Measurements from ENCODE around the gene PLEKHA3. TPM values are rescaled to one million over a fixed set of nuclear protein-coding genes. Genes with fewer than 3 reads are reported as not detected.

The PLEKHA3 gene
- total and polyA plus RNA-seq, 12 donors: 2.5 to 53.2 (median 39.7) TPM

DNA sequence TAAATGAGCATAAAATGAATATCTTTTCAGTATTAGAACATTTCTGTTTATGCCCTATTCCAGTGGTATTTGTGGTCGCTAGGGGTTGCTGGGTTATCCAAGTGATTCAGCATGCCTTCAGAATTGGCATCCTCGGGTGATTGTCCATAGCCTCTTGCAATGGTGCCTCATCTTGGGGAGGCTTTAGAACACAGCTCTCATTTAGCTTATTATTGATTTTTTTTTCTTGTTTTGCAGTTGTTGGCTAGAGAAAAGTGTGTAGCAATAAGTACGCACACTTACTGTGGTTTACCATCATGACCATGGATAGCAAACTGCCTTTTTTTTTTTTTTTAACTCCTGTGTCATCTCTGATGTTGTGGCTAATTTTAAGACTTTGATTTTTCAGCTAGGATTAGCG, 33.6 kb downstream of the PLEKHA3 start:
- no peaks in the 10 kb centered on the region for H3K9me3 ChIP-seq
- DNase-seq: no peak
- peaks cover 0 to 87% (median 15%) of the 10 kb centered on the region in 9 donors for H3K36me3 ChIP-seq
- no peaks in the 10 kb centered on the region for H3K4me1 ChIP-seq
- H3K27ac ChIP-seq: no peak overlapping the region
- intact Hi-C loops (cut with DNase I): no loop called here
- 99% methylated on average over 4 of the region's 4 CpGs for WGBS, 2 donors
- no peaks in the 10 kb centered on the region for H3K27me3 ChIP-seq
- TF ChIP-seq, protein P1, sequence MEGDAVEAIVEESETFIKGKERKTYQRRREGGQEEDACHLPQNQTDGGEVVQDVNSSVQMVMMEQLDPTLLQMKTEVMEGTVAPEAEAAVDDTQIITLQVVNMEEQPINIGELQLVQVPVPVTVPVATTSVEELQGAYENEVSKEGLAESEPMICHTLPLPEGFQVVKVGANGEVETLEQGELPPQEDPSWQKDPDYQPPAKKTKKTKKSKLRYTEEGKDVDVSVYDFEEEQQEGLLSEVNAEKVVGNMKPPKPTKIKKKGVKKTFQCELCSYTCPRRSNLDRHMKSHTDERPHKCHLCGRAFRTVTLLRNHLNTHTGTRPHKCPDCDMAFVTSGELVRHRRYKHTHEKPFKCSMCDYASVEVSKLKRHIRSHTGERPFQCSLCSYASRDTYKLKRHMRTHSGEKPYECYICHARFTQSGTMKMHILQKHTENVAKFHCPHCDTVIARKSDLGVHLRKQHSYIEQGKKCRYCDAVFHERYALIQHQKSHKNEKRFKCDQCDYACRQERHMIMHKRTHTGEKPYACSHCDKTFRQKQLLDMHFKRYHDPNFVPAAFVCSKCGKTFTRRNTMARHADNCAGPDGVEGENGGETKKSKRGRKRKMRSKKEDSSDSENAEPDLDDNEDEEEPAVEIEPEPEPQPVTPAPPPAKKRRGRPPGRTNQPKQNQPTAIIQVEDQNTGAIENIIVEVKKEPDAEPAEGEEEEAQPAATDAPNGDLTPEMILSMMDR (IDR thresholded peaks at IDR 0.05): no peak
- no peak overlapping the region for H3K4me3 ChIP-seq
- no peak for ATAC-seq

DNA sequence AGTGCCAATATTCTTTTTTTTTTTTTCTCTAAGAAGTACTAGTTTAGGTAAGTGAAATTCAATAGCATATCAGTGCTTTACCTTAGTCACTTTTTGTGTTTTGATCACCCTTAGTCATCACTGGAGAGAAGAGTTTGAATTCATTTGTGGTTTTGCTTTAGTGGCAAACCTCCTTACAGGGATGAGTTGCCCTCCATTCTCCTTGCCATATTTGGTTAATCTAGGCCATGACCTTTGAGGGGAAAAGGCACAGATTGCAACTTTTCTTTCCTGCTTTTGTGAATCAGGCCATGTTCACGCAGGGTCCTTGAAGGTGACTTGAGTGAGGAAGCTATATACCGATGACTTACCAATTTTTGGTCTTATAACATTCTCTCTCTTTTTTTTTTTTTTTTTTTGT, 34.4 kb downstream of the PLEKHA3 start:
- Histone ChIP-seq H3K36me3 (peaks cover 0 to 89% (median 15%) of the 10 kb centered on the region in 9 donors), H3K4me1 (no peaks in the 10 kb centered on the region), H3K9me3 (no peaks in the 10 kb centered on the region), H3K27ac (no peak overlapping the region), H3K27me3 (no peaks in the 10 kb centered on the region), H3K4me3 (no peak overlapping the region)
- intact Hi-C loops (cut with DNase I): no loop called here
- TF ChIP-seq, protein P1 (IDR thresholded peaks at IDR 0.05): no peak
- WGBS, 2 donors: 98 to 99% methylated on average over 2 of the region's 2 CpGs
- DNase-seq: no peak
- ATAC-seq: no peak

DNA sequence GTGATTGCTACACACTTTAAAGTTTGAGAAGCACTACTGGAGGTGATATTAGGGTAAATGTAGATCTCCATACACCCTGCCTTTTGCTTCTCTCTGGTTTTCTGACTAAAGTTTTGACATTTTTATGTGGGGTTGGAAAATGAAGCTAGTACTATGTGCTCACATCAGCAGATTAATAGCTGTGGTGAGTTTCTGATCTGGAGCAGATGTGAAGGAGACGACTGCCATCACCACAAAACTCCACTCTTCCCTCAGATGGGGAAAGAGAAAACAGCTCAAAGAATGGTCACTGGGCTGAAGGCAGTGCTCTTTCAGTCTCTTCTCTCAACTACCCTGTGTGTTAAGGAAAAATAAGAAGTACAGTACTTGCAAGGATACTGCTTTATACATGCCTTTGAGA, 37.2 kb downstream of the PLEKHA3 start:
- Histone ChIP-seq H3K9me3 (no peaks in the 10 kb centered on the region), H3K27ac (no peak overlapping the region), H3K27me3 (no peaks in the 10 kb centered on the region), H3K4me3 (no peak overlapping the region), H3K4me1 (no peaks in the 10 kb centered on the region), H3K36me3 (peaks cover 0 to 63% (median 12%) of the 10 kb centered on the region in 9 donors)
- ATAC-seq: no peak
- TF ChIP-seq, protein P1 (IDR thresholded peaks at IDR 0.05): no peak
- intact Hi-C loops (cut with DNase I): no loop called here
- no peak for DNase-seq
- 67 to 96% methylated on average over 1 of the region's 1 CpG for WGBS, 2 donors

DNA sequence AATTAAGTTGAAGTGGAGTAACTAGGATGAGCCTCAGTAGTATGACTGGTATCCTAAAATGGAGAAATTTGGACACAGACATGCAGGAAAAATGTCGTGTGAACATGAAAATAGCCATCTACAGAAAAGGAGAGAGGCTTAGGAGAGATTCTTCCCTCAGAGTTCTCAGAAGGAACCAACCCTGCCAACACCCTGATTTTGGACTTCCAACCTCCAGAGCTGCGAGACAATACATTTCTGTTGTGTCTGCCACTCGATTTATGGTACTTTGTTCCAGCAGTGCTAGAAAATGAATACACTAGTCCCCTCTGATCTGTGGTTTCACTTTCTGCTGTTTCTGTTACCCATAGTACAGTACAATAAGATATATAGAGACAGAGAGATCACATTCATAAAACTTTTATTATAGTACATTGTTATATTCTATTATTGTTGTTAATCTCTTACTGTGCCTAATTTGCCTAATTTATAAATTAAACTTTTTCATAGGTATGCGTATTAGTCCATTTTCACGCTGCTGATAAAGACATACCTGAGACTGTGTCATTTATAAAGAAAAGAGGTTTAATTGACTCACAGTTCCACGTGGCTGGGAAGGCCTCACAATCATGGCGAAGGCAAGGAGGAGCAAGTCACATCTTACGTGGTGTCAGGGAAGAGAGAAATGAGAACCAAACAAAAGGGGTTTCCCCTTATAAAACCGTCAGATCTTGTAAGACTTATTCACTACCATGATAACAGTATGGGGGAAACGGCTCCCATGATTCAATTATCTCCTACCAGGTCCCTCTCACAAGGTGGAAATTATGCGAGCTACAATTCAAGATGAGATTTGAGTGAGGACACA, 41.3 kb downstream of the PLEKHA3 start:
- DNase-seq (no peak), ATAC-seq (no peak)
- TF ChIP-seq, protein P1 (IDR thresholded peaks at IDR 0.05): no peak
- intact Hi-C loops (cut with DNase I): loop anchor here in 2 of 10 donors (2.0 to 5.0 kb wide), 2 partner anchors 39 to 41 kb away; partner anchors contain the start of gene PLEKHA3 (in 2 of the 2)
- no peaks in the 10 kb centered on the region for H3K27me3 ChIP-seq
- no peak overlapping the region for H3K4me3 ChIP-seq
- H3K27ac ChIP-seq: no peak overlapping the region
- 93 to 96% methylated on average over 11 of the region's 11 CpGs for WGBS, 2 donors
- no peaks in the 10 kb centered on the region for H3K9me3 ChIP-seq
- peaks cover 0 to 39% (median 20%) of the 10 kb centered on the region in 9 donors for H3K36me3 ChIP-seq
- H3K4me1 ChIP-seq: peaks cover 0 to 13% (median 0%) of the 10 kb centered on the region in 9 donors
